Gastroesophageal sphincter (tissue), 4 donors: ENCODE data around the gene TWIST2. TPM values are rescaled to one million over a fixed set of nuclear protein-coding genes. Genes with fewer than 3 reads are reported as not detected.

Source experiments
- ATAC-seq: fragments of 150-250 bp; one replicate; pipeline ENCODE4 v1.9.1; 2016; ENCODE audit warnings: mild to moderate bottlenecking, moderate library complexity
- H3K27ac ChIP-seq, 4 donors: fragments of 200-600 bp; sonication (generic) in 3 of 4; 1 replicate in 3 of 4; 2 replicates in 1 of 4; pipeline ENCODE4 v1.5.1; 2016 to 2019
- H3K27me3 ChIP-seq: fragments of 200-600 bp; sonication (generic); one replicate; pipeline ENCODE4 v1.5.1; 2019
- H3K36me3 ChIP-seq, 2 donors: fragments of 200-600 bp; sonication (generic); one replicate each; pipeline ENCODE4 v1.5.1; 2019; ENCODE audit warnings: control low read depth in 1 of 2
- H3K4me1 ChIP-seq, 3 donors: fragments of 200-600 bp; sonication (generic); 1 replicate in 2 of 3; 2 replicates in 1 of 3; pipeline ENCODE4 v1.5.1; 2016 to 2019; ENCODE audit warnings: control low read depth in 2 of 3
- H3K4me3 ChIP-seq, 2 donors: fragments of 200-600 bp; sonication (generic); one replicate each; pipeline ENCODE4 v1.5.1; 2019; ENCODE audit warnings: mild to moderate bottlenecking in 1 of 2, moderate library complexity in 1 of 2
- H3K9me3 ChIP-seq, 3 donors: fragments of 200-600 bp; sonication (generic); one replicate each; pipeline ENCODE4 v1.5.1; 2017 to 2019; ENCODE audit warnings: control low read depth in 2 of 3
- CTCF ChIP-seq, 4 experiments: fragments of 200-600 bp in 2 of 4; fragments of 450-650 bp in 2 of 4; sonication (generic) in 1 of 4; IDR thresholded peaks; one replicate each; pipeline ENCODE4 v1.5.1; 2017 to 2019; ENCODE audit warnings: antibody characterized with exemption in 4 of 4, mild to moderate bottlenecking in 2 of 4, moderate library complexity in 2 of 4
- EP300 ChIP-seq: sonication (generic); formaldehyde crosslinking; IDR thresholded peaks from one replicate; pipeline ENCODE4 v1.6.1; 2017; ENCODE audit warnings: antibody characterized with exemption, mild to moderate bottlenecking
- POLR2A ChIP-seq, 2 donors: fragments of 450-650 bp; IDR thresholded peaks; one replicate each; pipeline ENCODE4 v1.6.1; 2017; ENCODE audit warnings: antibody characterized with exemption in 2 of 2, mild to moderate bottlenecking in 2 of 2, moderate library complexity in 1 of 2
- POLR2AphosphoS5 ChIP-seq: sonication (generic); formaldehyde crosslinking; IDR thresholded peaks from one replicate; pipeline ENCODE4 v1.6.1; 2017; ENCODE audit warnings: antibody characterized with exemption
- WGBS, 2 donors: methylation state at CpG; one replicate each; pipeline ENCODE4 v1.1.5; 2018; ENCODE audit warnings: low coverage in 1 of 2; 5-methylcytosine and 5-hydroxymethylcytosine counted together
- total RNA-seq, 4 donors: library from RNA; depleted of rRNA; stranded (reverse); fragments of >200 nt; gene quantifications; one replicate each; pipeline ENCODE4 v1.1.0, GENCODE V29; 2016

Gene TWIST2
- total RNA-seq, 4 donors from 2014 or later, result 17.7 to 69.6 (median 45.2) TPM

- H3K36me3 ChIP-seq, result peaks cover 0 to 14% of the 10 kb centered on the region in 2 donors
- no peak for ATAC-seq
- no peak overlapping the region for H3K4me3 ChIP-seq
- H3K4me1 ChIP-seq, result peaks cover 0 to 5% (median 0%) of the 10 kb centered on the region in 3 donors
- peaks cover 0 to 13% (median 0%) of the 10 kb centered on the region in 3 donors for H3K9me3 ChIP-seq
- 70 to 85% methylated on average over 4 to 9 of the region's 21 CpGs for WGBS, 2 donors
- TF ChIP-seq POLR2AphosphoS5 (no peak), EP300 (no peak), CTCF (IDR thresholded peaks at IDR 0.05) (no peak), POLR2A (IDR thresholded peaks at IDR 0.05) (no peak)
- peaks cover 21% of the 10 kb centered on the region for H3K27me3 ChIP-seq
- H3K27ac ChIP-seq, result no peak overlapping the region
These were observed 63.7 kb downstream of the TWIST2 start for GRCh38 chr2:238911376-238912227.

- peaks cover 19% of the 10 kb centered on the region for H3K27me3 ChIP-seq
- H3K4me3 ChIP-seq, result no peak overlapping the region
- peaks cover 0 to 5% (median 0%) of the 10 kb centered on the region in 3 donors for H3K4me1 ChIP-seq
- 82 to 91% methylated on average over 3 to 13 of the region's 26 CpGs for WGBS, 2 donors
- H3K9me3 ChIP-seq, result peaks cover 0 to 13% (median 0%) of the 10 kb centered on the region in 3 donors
- peaks cover 0 to 14% of the 10 kb centered on the region in 2 donors for H3K36me3 ChIP-seq
- H3K27ac ChIP-seq, result no peak overlapping the region
- ATAC-seq, result no peak
- TF ChIP-seq POLR2AphosphoS5 (no peak), EP300 (no peak), POLR2A (IDR thresholded peaks at IDR 0.05) (no peak), CTCF (IDR thresholded peaks at IDR 0.05) (no peak)
These were observed 64.5 kb downstream of the TWIST2 start for GRCh38 chr2:238912228-238912915.

GRCh38 chr2:238912916-238913875 lies 65.3 kb downstream of the TWIST2 start:
- 60 to 100% methylated on average over 1 to 3 of the region's 20 CpGs for WGBS, 2 donors
- no peak for TF ChIP-seq EP300
- no peak for TF ChIP-seq POLR2AphosphoS5
- TF ChIP-seq POLR2A (IDR thresholded peaks at IDR 0.05), result no peak
- TF ChIP-seq CTCF (IDR thresholded peaks at IDR 0.05), result no peak

GRCh38 chr2:238913931-238914647 lies 66.2 kb downstream of the TWIST2 start:
- Histone ChIP-seq H3K27ac (no peak overlapping the region), H3K9me3 (peaks cover 0 to 13% (median 0%) of the 10 kb centered on the region in 3 donors), H3K27me3 (peaks cover 18% of the 10 kb centered on the region), H3K4me1 (peaks cover 0 to 4% (median 0%) of the 10 kb centered on the region in 3 donors), H3K4me3 (no peak overlapping the region), H3K36me3 (peaks cover 0 to 14% of the 10 kb centered on the region in 2 donors)
- ATAC-seq, result no peak
- 85 to 100% methylated on average over 3 to 4 of the region's 22 CpGs for WGBS, 2 donors
- TF ChIP-seq CTCF (IDR thresholded peaks at IDR 0.05), result no peak
- no peak for TF ChIP-seq EP300
- no peak for TF ChIP-seq POLR2A (IDR thresholded peaks at IDR 0.05)
- no peak for TF ChIP-seq POLR2AphosphoS5

More at GRCh38 chr2:238912916-238913875, 65.3 kb downstream of the TWIST2 start:
- peaks cover 0 to 13% (median 0%) of the 10 kb centered on the region in 3 donors for H3K9me3 ChIP-seq
- ATAC-seq, result no peak
- peaks cover 0 to 14% of the 10 kb centered on the region in 2 donors for H3K36me3 ChIP-seq
- H3K4me1 ChIP-seq, result peaks cover 0 to 5% (median 0%) of the 10 kb centered on the region in 3 donors
- no peak overlapping the region for H3K27ac ChIP-seq
- peaks cover 18% of the 10 kb centered on the region for H3K27me3 ChIP-seq
- H3K4me3 ChIP-seq, result no peak overlapping the region
